Lower leg skin (tissue), 4 donors: ENCODE measurements around the gene TMEM109. TPM values are rescaled to one million over a fixed set of nuclear protein-coding genes. Genes with fewer than 3 reads are reported as not detected.

Experiments
- DNase-seq, 2 donors: peaks; one replicate each; pipeline ENCODE4 v3.0.0-alpha.2; 2019; ENCODE audit warnings: low spot score in 2 of 2
- H3K4me3 ChIP-seq: fragments of 200-600 bp; sonication (generic); 2 replicates; pipeline ENCODE4 v1.5.1; 2017; ENCODE audit warnings: mild to moderate bottlenecking, low read depth; ENCODE audit not compliant: poor library complexity, severe bottlenecking
- POLR2A ChIP-seq, 2 donors: fragments of 450-650 bp; IDR thresholded peaks; one replicate each; pipeline ENCODE4 v1.6.1; 2016 to 2017; ENCODE audit warnings: antibody characterized with exemption in 2 of 2, mild to moderate bottlenecking in 1 of 2, moderate library complexity in 1 of 2
- WGBS, 2 donors: methylation state at CpG; one replicate each; pipeline ENCODE4 v1.1.5; 2018; 5-methylcytosine and 5-hydroxymethylcytosine counted together
- intact Hi-C: fragments of 100-400 bp; cut with DNase I; formaldehyde crosslinking; loops from one replicate; pipeline ENCODE4 v1.15.0; 2023; ENCODE audit warnings: low total_unique reads
- total RNA-seq, 4 donors: library from RNA; depleted of rRNA; stranded (reverse); fragments of >200 nt; gene quantifications; one replicate each; pipeline ENCODE4 v1.1.0, GENCODE V29; 2016
- TF ChIP-seq, protein P1 (sequence below), 3 donors: fragments of 450-650 bp; IDR thresholded peaks; one replicate each; pipeline ENCODE4 v1.5.1; 2016; ENCODE audit warnings: antibody characterized with exemption in 3 of 3, mild to moderate bottlenecking in 3 of 3, moderate library complexity in 2 of 3

Gene TMEM109
- total RNA-seq, 4 donors from 2014 or later = 62.1 to 101 (median 81.8) TPM

DNA sequence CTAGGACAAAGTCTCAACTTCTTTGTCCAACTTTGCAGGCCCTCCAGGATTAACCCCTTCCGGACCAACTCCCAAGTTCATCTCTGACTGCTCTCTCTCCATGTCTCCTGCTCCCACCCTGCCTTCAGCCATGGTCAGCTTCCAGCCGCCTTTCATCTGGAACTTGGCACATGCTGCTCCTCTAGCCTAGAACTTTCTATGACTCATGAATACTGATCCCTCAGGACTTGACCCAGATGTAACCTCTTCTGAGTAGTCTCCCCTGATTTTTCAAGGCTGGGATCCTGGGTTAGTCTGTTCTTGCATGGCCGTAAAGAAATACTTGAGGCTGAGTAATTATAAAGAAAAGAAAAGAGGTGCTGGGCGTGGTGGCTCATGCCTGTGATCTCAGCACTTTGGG, 43.2 kb downstream of the TMEM109 start:
- no peak overlapping the region for H3K4me3 ChIP-seq
- intact Hi-C loops = no loop called here
- no peak for DNase-seq

GRCh38 chr11:60959431-60959830, 45.5 kb downstream of the TMEM109 start:
- intact Hi-C loops = no loop called here
- WGBS, 2 donors = 49 to 55% methylated on average over 6 of the region's 6 CpGs
- DNase-seq = no peak
- TF ChIP-seq POLR2A (IDR thresholded peaks at IDR 0.05) = no peak
- TF ChIP-seq, protein P1, sequence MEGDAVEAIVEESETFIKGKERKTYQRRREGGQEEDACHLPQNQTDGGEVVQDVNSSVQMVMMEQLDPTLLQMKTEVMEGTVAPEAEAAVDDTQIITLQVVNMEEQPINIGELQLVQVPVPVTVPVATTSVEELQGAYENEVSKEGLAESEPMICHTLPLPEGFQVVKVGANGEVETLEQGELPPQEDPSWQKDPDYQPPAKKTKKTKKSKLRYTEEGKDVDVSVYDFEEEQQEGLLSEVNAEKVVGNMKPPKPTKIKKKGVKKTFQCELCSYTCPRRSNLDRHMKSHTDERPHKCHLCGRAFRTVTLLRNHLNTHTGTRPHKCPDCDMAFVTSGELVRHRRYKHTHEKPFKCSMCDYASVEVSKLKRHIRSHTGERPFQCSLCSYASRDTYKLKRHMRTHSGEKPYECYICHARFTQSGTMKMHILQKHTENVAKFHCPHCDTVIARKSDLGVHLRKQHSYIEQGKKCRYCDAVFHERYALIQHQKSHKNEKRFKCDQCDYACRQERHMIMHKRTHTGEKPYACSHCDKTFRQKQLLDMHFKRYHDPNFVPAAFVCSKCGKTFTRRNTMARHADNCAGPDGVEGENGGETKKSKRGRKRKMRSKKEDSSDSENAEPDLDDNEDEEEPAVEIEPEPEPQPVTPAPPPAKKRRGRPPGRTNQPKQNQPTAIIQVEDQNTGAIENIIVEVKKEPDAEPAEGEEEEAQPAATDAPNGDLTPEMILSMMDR (IDR thresholded peaks at IDR 0.05) = no peak
- no peak overlapping the region for H3K4me3 ChIP-seq

More for the DNA sequence above, 43.2 kb downstream of the TMEM109 start:
- TF ChIP-seq, protein P1 (IDR thresholded peaks at IDR 0.05) = no peak
- TF ChIP-seq POLR2A (IDR thresholded peaks at IDR 0.05) = no peak
- 80 to 83% methylated on average over 4 of the region's 4 CpGs for WGBS, 2 donors

GRCh38 chr11:60960405-60960804, 46.4 kb downstream of the TMEM109 start:
- DNase-seq = no peak
- no peak overlapping the region for H3K4me3 ChIP-seq
- 80 to 88% methylated on average over 7 of the region's 7 CpGs for WGBS, 2 donors
- TF ChIP-seq, protein P1 (IDR thresholded peaks at IDR 0.05) = no peak
- TF ChIP-seq POLR2A (IDR thresholded peaks at IDR 0.05) = no peak
- intact Hi-C loops = no loop called here

- no peak overlapping the region for H3K4me3 ChIP-seq
- intact Hi-C loops = no loop called here
- no peak for TF ChIP-seq POLR2A (IDR thresholded peaks at IDR 0.05)
- TF ChIP-seq, protein P1 (IDR thresholded peaks at IDR 0.05) = no peak
- no peak for DNase-seq
- WGBS, 2 donors = 67 to 78% methylated on average over 6 of the region's 6 CpGs
Measured at GRCh38 chr11:60964801-60965200, 50.8 kb downstream of the TMEM109 start.

DNA sequence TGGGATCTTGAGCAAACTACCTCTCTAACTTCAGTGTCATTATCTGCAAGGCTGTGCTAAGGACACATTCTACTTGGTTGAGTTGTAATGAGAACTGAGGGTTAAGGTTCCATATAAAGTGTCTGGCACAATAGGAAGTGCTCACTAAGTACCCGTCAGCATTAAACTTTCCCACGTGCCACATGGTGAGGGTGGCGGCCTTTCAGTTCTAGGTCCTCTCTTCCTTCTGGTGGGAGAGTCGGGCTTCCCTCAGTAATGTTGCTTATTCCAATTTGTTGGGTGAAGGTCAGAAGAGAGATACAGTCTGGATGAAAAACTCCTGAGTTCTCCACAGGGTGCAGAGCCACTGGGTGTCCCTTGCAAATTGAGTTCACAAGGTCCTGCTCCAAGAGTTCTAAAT, 52.9 kb downstream of the TMEM109 start:
- DNase-seq = no peak
- no peak overlapping the region for H3K4me3 ChIP-seq
- intact Hi-C loops = no loop called here
- TF ChIP-seq POLR2A (IDR thresholded peaks at IDR 0.05) = no peak
- TF ChIP-seq, protein P1 (IDR thresholded peaks at IDR 0.05) = no peak
- 82 to 88% methylated on average over 4 of the region's 4 CpGs for WGBS, 2 donors

DNA sequence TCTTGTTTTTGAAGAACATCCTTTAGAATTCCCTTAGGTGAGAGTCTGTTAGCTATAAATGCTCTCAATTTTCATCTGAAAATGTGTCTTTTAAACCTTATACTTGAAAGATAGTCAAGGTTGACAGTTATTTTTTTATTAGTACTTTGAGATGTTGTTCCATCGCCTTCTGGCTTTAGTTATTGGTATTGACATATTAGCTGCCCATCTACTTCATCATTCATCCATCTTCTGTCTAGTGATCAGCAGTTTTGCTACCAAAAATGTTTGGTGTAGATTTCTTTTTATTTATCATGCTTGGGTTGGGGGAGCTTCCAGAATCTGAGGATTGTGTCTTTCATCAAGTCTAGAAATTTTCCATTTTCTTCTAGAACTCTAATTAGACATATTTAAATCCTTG, 54.3 kb downstream of the TMEM109 start:
- DNase-seq = no peak
- H3K4me3 ChIP-seq = no peak overlapping the region
- 44 to 100% methylated on average over 1 of the region's 1 CpG for WGBS, 2 donors
- intact Hi-C loops = no loop called here
- TF ChIP-seq, protein P1 (IDR thresholded peaks at IDR 0.05) = no peak
- no peak for TF ChIP-seq POLR2A (IDR thresholded peaks at IDR 0.05)
